DOHH2 (cell line): Measurements from ENCODE around the gene CTSZ.

Experiments used
- CTCF ChIP-seq: fragments of 200-600 bp; sonication (generic); IDR thresholded peaks from one replicate; pipeline ENCODE4 v1.5.1; 2014; ENCODE audit warnings: antibody characterized with exemption, mild to moderate bottlenecking, low read depth, low read length; ENCODE audit not compliant: poor library complexity, severe bottlenecking
- EZH2phosphoT487 ChIP-seq: fragments of 200-600 bp; sonication (generic); IDR thresholded peaks from 2 replicates; pipeline ENCODE4 v1.6.1; 2017; ENCODE audit warnings: borderline replicate concordance, mild to moderate bottlenecking, antibody characterized with exemption, low read length, moderate library complexity, mixed read lengths

- TF ChIP-seq CTCF: no peak
- TF ChIP-seq EZH2phosphoT487: no peak
Measured at GRCh38 chr20:58984691-58985090, 22.4 kb downstream of the CTSZ start.
